ENCODE data around the gene CAPG. TPM values are rescaled to one million over a fixed set of nuclear protein-coding genes. Genes with fewer than 3 reads are reported as not detected.

Gene CAPG
- total RNA-seq, 1 donor from 2014 or later: 3.5 TPM

- DNase-seq: no peak
- Histone ChIP-seq H3K9me3 (replicated peaks) (no peaks in the 10 kb centered on the region), H3K36me3 (no peaks in the 10 kb centered on the region), H3K4me1 (no peaks in the 10 kb centered on the region), H3K27ac (replicated peaks) (no peak overlapping the region), H3K27me3 (ENCODE audit: low read depth) (no peaks in the 10 kb centered on the region), H3K4me3 (no peak overlapping the region)
- intact Hi-C loops (cut with micrococcal nuclease): no loop called here
- TF ChIP-seq CTCF (IDR thresholded peaks at IDR 0.05; ENCODE audit: borderline replicate concordance): no peak
Measured at GRCh38 chr2:85427300-85427835, 17.2 kb upstream of the CAPG start.

DNA sequence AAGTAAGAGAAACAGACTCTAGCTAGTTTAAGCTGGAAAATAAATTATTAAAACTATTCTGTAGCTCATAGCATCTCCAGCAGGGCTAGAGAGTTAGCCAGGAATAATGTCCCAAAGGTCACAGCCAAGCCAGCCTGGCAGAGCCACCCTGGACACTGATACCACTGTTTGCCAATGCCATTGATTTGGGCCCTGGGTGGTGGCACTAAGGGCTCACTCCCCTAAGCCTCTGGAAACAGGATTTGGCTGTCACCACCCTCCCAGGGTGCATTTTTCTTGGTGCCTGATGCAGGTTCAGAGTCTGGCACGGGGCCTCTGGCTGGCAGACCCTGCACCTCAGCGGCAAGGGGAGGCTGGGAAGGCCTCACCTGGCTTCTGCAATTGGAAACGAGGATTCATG lies 15.4 kb upstream of the CAPG start:
- H3K4me3 ChIP-seq: no peak overlapping the region
- no peaks in the 10 kb centered on the region for H3K9me3 ChIP-seq (replicated peaks)
- intact Hi-C loops (cut with micrococcal nuclease): no loop called here
- H3K36me3 ChIP-seq: no peaks in the 10 kb centered on the region
- no peaks in the 10 kb centered on the region for H3K27me3 ChIP-seq (ENCODE audit: low read depth)
- H3K27ac ChIP-seq (replicated peaks): no peak overlapping the region
- no peak for TF ChIP-seq CTCF (IDR thresholded peaks at IDR 0.05; ENCODE audit: borderline replicate concordance)
- H3K4me1 ChIP-seq: peaks cover 14% of the 10 kb centered on the region
- DNase-seq: no peak

GRCh38 chr2:85423525-85423924 lies 13.4 kb upstream of the CAPG start:
- Histone ChIP-seq H3K4me3 (no peak overlapping the region), H3K27ac (replicated peaks) (no peak overlapping the region), H3K36me3 (no peaks in the 10 kb centered on the region), H3K9me3 (replicated peaks) (no peaks in the 10 kb centered on the region), H3K27me3 (ENCODE audit: low read depth) (no peaks in the 10 kb centered on the region), H3K4me1 (peaks cover 35% of the 10 kb centered on the region)
- no peak for DNase-seq
- intact Hi-C loops (cut with micrococcal nuclease): no loop called here
- TF ChIP-seq CTCF (IDR thresholded peaks at IDR 0.05; ENCODE audit: borderline replicate concordance): no peak

- H3K27ac ChIP-seq (replicated peaks): peak overlapping the region; percentile 97
- intact Hi-C loops (cut with micrococcal nuclease): no loop called here
Measured at GRCh38 chr2:85422072-85422457, 11.9 kb upstream of the CAPG start.

GRCh38 chr2:85421260-85422071 lies 11.3 kb upstream of the CAPG start:
- Histone ChIP-seq H3K4me1 (peaks cover 42% of the 10 kb centered on the region), H3K27ac (replicated peaks) (peak overlapping the region; percentile 97), H3K4me3 (peak overlapping the region; percentile 32), H3K27me3 (ENCODE audit: low read depth) (no peaks in the 10 kb centered on the region), H3K9me3 (replicated peaks) (no peaks in the 10 kb centered on the region), H3K36me3 (no peaks in the 10 kb centered on the region)
- no peak for DNase-seq
- no peak for TF ChIP-seq CTCF (IDR thresholded peaks at IDR 0.05; ENCODE audit: borderline replicate concordance)
- intact Hi-C loops (cut with micrococcal nuclease): loop anchor here (2.0 kb wide), 1 partner anchor 131 kb away; no protein-coding TSS in a partner anchor

More at GRCh38 chr2:85422072-85422457, 11.9 kb upstream of the CAPG start:
- Histone ChIP-seq H3K4me3 (no peak overlapping the region), H3K36me3 (no peaks in the 10 kb centered on the region), H3K27me3 (ENCODE audit: low read depth) (no peaks in the 10 kb centered on the region), H3K9me3 (replicated peaks) (no peaks in the 10 kb centered on the region), H3K4me1 (peaks cover 42% of the 10 kb centered on the region)
- DNase-seq: no peak
- TF ChIP-seq CTCF (IDR thresholded peaks at IDR 0.05; ENCODE audit: borderline replicate concordance): no peak

Measured in left ventricle myocardium inferior (tissue), 1 donor.